Thoracic aorta (tissue), 2 donors: ENCODE results near the gene SPATA33. TPM values are rescaled to one million over a fixed set of nuclear protein-coding genes. Genes with fewer than 3 reads are reported as not detected.

Source experiments
- ATAC-seq: fragments of 150-250 bp; one replicate; pipeline ENCODE4 v1.8.0; 2017; ENCODE audit warnings: low read depth; ENCODE audit not compliant: insufficient number of reproducible peaks, low FRiP score
- DNase-seq: peaks from one replicate; pipeline ENCODE4 v3.0.0-alpha.2; 2020; ENCODE audit warnings: low spot score
- H3K27ac ChIP-seq, 2 donors: fragments of 200-600 bp; sonication (generic); 1 replicate in 1 of 2; 2 replicates in 1 of 2; pipeline ENCODE4 v1.5.1; 2016; ENCODE audit warnings: mild to moderate bottlenecking in 2 of 2, moderate library complexity in 2 of 2
- H3K27me3 ChIP-seq: fragments of 200-600 bp; sonication (generic); replicated peaks from 2 replicates; pipeline ENCODE4 v1.6.0; 2016; ENCODE audit warnings: mild to moderate bottlenecking; ENCODE audit not compliant: insufficient read depth
- H3K36me3 ChIP-seq: fragments of 200-600 bp; sonication (generic); one replicate; pipeline ENCODE4 v1.5.1; 2016
- H3K4me1 ChIP-seq, 2 donors: fragments of 200-600 bp; sonication (generic); 1 replicate in 1 of 2; 2 replicates in 1 of 2; pipeline versions ENCODE4 v1.5.1 to v1.6.0; 2016; ENCODE audit warnings: low read depth in 2 of 2, mild to moderate bottlenecking in 1 of 2; ENCODE audit not compliant: control insufficient read depth in 1 of 2
- H3K4me3 ChIP-seq: fragments of 200-600 bp; sonication (generic); 2 replicates; pipeline ENCODE4 v1.5.1; 2016; ENCODE audit warnings: mild to moderate bottlenecking
- H3K9me3 ChIP-seq: fragments of 200-600 bp; sonication (generic); 2 replicates; pipeline ENCODE4 v1.5.1; 2016
- CTCF ChIP-seq: fragments of 200-600 bp; sonication (generic); IDR thresholded peaks from one replicate; pipeline ENCODE4 v1.5.1; 2019; ENCODE audit warnings: antibody characterized with exemption
- total RNA-seq, 2 donors: library from RNA; depleted of rRNA; stranded (reverse); fragments of >200 nt; gene quantifications; one replicate each; pipeline versions ENCODE4 v1.1.0 to v1.2.3, GENCODE V29; 2016

Gene SPATA33
- total RNA-seq, 2 donors from 2014 or later, result 3.2 to 3.9 TPM

- H3K36me3 ChIP-seq, result no peaks in the 10 kb centered on the region
- no peaks in the 10 kb centered on the region for H3K9me3 ChIP-seq
- no peak overlapping the region for H3K27ac ChIP-seq
- ATAC-seq, result no peak
- H3K4me3 ChIP-seq, result no peak overlapping the region
- TF ChIP-seq CTCF, result no peak
- H3K27me3 ChIP-seq, result no peaks in the 10 kb centered on the region
- DNase-seq, result no peak
- H3K4me1 ChIP-seq, result peaks cover 5 to 18% of the 10 kb centered on the region in 2 donors
Measured at GRCh38 chr16:89716493-89716892, 58.9 kb downstream of the SPATA33 start.

DNA sequence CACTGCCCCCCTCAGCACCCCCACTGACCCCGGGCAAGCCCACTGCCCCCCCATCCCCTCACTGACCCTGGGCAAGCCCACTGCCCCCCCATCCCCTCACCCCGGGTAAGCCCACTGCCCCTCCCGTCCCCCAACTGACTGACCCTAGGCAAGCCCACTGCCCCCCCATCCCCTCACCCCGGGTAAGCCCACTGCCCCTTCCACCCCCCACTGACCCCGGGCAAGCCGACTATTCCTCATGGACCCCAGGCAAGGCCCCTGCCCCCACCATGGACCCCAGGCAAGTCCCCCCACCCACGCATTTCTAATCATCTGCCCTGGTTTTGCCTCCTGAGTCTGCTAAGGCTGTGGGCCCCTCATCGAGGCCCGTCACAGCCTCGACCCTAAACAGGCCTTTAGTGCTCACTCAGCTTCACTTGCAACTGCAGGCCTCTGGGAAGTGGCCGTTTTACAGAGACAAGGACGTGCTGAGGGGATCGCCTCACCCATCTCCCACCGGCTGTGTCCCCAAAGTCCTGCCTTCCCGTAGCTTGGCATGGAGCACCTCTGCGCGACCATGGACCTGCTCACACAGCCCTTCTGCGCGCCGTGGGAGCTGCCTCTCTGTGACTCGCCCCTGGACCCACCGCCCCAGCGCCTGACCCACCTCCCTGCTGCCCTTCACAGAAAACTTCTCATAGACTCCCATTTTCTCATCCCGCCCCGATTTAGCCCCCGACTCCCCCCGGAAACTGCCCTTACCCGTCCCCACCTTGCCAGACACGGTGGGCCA, 59.5 kb downstream of the SPATA33 start:
- peaks cover 5 to 14% of the 10 kb centered on the region in 2 donors for H3K4me1 ChIP-seq
- H3K4me3 ChIP-seq, result no peak overlapping the region
- ATAC-seq (no peak), DNase-seq (no peak)
- H3K36me3 ChIP-seq, result no peaks in the 10 kb centered on the region
- H3K9me3 ChIP-seq, result no peaks in the 10 kb centered on the region
- no peaks in the 10 kb centered on the region for H3K27me3 ChIP-seq
- no peak overlapping the region for H3K27ac ChIP-seq
- TF ChIP-seq CTCF, result no peak

GRCh38 chr16:89717688-89718505, 60.3 kb downstream of the SPATA33 start:
- peaks cover 11 to 20% of the 10 kb centered on the region in 2 donors for H3K4me1 ChIP-seq
- no peak for TF ChIP-seq CTCF
- H3K36me3 ChIP-seq, result no peaks in the 10 kb centered on the region
- H3K9me3 ChIP-seq, result no peaks in the 10 kb centered on the region
- ATAC-seq (no peak), DNase-seq (no peak)
- no peak overlapping the region for H3K4me3 ChIP-seq
- no peaks in the 10 kb centered on the region for H3K27me3 ChIP-seq
- no peak overlapping the region for H3K27ac ChIP-seq

Other genes starting within 250 kb of the SPATA33 start
- 100 to 1,000 TPM; 125 to 129 TPM for gene ANKRD11, start 167.3 kb upstream of the SPATA33 start, total RNA-seq
- 100 to 1,000 TPM; 214 to 333 TPM for gene SPG7, start 149.4 kb upstream of the SPATA33 start, total RNA-seq
- 1,000 to 10,000 TPM; 3,914 to 4,192 TPM for gene RPL13, start 97.2 kb upstream of the SPATA33 start, total RNA-seq
- gene CPNE7, start 82.1 kb upstream of the SPATA33 start, total RNA-seq, result not detected
- gene DPEP1, start 44.2 kb upstream of the SPATA33 start, total RNA-seq, result not detected
- gene CHMP1A, start 128 bp upstream of the SPATA33 start, total RNA-seq, result 10 to 100 TPM; 63.0 to 77.2 TPM
- gene CDK10, start 28.9 kb downstream of the SPATA33 start, total RNA-seq, result 10 to 100 TPM; 20.3 to 35.2 TPM
- gene SPATA2L, start 43.9 kb downstream of the SPATA33 start, total RNA-seq, result 10 to 100 TPM; 19.0 to 24.1 TPM
- gene VPS9D1, start 63.1 kb downstream of the SPATA33 start, total RNA-seq, result 10 to 100 TPM in 1 of 2 donors, 1 to 10 TPM in 1; 9.5 to 18.3 TPM
- 10 to 100 TPM; 25.0 to 34.1 TPM for gene ZNF276, start 63.7 kb downstream of the SPATA33 start, total RNA-seq
- 1 to 10 TPM; 2.5 to 3.7 TPM for gene FANCA, start 158.8 kb downstream of the SPATA33 start, total RNA-seq
- gene SPIRE2, start 170.6 kb downstream of the SPATA33 start, total RNA-seq, result 1 to 10 TPM in 1 of 2 donors, not detected in 1; 2.0 TPM
- gene TCF25, start 215.8 kb downstream of the SPATA33 start, total RNA-seq, result 100 to 1,000 TPM; 166 to 247 TPM